GM11168 (cell line): ENCODE results near the gene TAS2R41.

ENCODE experiments used
- in situ Hi-C: fragments of 300-500 bp; cut with MboI; formaldehyde crosslinking; loops from one replicate; pipeline ENCODE4 v1.12.0; 2022; ENCODE audit warnings: low sequenced_read_pairs; ENCODE audit not compliant: unreplicated experiment

Gene TAS2R41, protein sequence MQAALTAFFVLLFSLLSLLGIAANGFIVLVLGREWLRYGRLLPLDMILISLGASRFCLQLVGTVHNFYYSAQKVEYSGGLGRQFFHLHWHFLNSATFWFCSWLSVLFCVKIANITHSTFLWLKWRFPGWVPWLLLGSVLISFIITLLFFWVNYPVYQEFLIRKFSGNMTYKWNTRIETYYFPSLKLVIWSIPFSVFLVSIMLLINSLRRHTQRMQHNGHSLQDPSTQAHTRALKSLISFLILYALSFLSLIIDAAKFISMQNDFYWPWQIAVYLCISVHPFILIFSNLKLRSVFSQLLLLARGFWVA

DNA sequence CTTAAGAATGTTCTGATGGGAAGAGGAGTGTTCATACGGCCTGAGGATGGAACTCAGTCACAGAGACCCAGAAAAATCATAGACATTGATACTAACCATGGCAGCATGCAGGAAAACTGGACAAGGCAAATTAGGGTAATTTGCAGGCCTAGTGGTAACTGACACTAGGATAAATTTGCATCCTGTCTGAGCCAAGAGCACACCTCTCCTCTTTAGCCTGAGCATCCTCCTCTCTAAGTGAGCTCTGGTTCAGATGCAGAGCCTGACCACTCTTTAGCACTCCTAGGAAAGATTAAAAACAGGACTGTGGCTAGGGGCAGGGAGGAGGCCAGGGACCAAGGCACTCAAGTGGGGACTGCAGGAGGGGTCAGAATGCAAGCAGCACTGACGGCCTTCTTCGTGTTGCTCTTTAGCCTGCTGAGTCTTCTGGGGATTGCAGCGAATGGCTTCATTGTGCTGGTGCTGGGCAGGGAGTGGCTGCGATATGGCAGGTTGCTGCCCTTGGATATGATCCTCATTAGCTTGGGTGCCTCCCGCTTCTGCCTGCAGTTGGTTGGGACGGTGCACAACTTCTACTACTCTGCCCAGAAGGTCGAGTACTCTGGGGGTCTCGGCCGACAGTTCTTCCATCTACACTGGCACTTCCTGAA lies at the start of gene TAS2R41:
Gene TAS2R41 (plus strand): TSS at position 373 of the 650 bp plus-strand sequence. CDS start 0 bp downstream, at position 373.
- in situ Hi-C loops: no loop called here

DNA sequence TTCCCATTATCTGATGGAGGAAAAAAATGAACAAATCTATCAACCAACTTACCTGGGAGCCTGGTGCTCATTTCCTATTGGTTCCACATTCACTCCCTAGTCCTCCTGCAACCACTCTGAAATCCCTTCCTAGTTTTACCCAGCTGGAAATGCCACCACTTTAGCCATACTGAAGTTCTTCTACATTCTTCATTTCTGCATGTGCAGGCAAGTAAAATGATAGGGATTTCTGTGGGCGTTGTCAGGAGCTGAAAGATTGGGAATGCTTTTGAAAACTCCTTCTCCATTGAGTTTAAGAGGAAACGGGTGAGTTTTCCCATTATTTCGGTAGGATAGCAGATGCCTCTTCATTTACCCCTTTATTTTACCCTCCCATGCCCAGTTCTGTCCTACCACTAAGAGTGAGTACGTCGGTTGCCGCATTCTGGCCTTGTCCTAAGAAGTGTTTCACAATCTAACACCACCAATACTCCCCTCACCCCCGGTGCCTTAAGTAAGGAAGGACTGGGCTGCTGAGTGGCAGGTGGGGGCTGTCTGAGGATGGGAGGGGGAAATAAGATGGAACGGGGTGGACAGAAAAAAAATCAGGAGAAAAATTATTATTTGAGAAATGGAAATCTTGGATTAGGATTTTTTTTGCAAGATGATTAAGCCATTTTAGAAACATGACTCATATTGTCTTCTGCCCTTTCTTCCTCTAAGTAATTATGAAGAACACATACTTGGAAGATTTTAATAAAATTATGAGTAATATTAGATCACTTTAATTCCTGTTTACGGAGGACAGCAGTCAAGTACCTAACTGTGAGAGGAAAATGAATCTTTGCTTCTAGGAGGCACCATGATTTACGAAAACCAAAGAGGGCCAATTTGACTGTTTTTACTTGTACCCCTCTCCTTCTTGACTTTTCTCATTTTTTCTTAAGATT lies 47.6 kb upstream of the TAS2R41 start:
- in situ Hi-C loops: no loop called here

DNA sequence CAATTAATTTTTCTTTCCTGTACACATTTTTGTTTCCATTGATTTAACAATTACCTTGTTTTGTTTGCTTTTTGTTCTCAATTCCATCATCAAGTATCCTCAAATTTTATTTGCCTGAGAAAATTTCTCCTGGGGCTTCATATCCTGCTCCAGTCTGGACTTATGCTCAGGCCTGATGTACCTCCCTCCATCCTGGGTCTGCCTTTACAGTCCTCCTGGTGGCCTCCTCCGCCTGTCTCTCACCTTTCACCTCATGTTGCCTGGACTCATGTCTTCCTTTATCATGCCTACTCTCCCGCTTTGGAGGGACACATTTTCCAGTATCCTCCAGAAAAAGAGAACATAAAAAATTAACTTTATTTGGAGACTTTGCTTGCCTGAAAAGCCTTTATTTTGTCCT lies 46.6 kb upstream of the TAS2R41 start:
- in situ Hi-C loops: no loop called here

DNA sequence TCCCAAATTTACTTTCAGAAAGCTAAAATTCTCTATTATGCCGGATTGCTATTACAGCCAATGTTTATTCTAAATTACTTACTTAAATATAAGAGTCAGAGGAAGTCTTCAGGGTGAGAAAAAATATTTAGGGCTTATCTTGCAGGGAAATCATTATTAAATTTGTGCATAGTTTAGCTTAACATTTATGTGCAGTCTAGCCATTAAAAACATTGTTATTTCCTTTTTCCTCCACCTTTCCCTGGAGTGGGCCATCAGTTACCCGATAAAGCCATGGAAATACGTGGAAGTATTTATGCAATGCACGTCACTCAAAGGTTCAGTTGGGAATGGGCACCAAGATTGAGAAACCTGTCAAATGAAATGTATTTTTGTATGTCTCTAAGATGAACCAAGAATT lies 43.9 kb upstream of the TAS2R41 start:
- in situ Hi-C loops: no loop called here

DNA sequence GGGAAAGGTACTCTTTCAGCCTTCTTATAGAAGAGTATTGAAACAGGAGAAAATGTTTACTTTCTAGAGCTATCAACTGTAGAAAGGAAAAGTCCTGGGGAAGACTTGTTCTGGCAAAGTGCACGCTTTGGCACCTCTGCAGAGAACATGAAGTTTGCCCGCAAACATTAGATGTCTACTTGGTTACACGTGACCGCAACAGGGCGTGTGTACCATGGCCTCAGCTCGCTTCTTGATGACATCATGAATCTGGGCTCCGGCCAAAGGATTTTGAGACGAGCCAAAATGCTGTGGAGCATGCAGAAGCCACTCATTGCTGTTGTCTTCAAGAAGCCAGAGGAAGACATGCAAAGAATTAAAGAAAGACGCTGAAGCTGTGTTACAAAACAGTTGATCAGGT lies 43.0 kb upstream of the TAS2R41 start:
- in situ Hi-C loops: no loop called here

DNA sequence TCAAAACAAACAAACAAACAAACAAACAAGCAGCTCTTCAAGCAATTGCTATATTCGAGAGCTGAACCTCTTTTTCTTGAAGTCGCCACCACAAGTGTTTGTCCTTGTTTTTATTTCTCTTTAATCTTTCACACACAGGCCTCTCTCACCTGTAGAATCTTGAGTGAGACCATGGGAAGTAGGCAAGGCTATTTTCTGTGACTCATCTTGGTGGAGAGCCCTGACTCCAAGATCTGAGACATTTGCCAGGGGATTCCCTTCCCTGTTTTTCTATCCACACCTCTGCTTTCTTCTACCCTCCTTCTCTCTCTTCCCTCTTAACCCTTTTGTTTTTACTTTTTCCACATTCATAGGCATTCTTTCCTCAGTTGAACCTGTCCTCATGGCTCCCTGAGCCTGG lies 42.4 kb upstream of the TAS2R41 start:
- in situ Hi-C loops: no loop called here

DNA sequence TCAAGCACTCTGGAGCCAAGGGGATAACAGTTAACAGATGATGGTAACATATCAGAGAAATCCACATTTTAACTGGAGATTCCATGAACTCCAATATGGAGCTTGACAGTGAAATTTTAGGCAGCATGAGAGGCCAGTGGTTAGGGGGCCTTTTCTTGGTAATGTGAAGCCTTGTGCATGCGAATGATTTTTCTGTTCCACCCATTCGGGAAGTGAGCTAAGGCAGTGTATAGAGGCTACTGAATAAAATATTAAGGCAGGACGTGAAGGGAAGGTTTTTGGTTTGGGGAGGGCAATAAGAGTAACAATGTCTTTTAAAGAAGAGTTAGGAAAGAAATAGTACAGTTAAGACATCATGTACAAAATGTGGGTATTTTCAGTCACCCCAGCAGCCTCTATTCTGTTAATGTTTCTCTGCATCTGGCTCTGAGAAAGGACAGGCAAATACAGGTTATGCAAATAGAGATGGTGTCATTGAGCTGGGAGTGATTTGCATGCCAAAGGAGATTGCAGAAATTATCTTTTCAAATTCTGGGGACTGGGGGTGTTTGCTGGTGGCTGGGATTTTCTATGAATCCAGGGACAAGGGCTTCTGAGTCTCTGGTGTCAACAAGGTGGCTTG lies 41.2 kb upstream of the TAS2R41 start:
- in situ Hi-C loops: no loop called here

DNA sequence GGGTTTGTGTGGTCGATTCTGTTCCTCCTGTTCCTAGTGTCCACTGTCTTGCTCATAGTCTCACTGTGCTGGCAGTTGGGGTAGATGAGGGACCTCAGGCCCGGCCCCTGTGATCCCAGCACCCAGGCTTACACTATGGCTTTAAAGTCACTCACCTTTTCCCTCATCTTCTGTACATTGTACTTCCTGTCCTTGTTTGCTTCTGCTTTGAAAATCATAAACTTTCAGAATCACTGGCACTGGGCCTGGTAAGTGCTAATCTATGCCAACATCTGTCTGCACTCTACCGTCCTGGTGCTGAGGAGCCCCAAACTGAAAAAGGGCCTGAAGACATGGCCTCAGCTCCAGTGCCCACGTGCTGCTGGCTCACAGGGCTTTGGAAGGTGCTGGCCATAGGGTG lies 40.1 kb upstream of the TAS2R41 start:
- in situ Hi-C loops: no loop called here

DNA sequence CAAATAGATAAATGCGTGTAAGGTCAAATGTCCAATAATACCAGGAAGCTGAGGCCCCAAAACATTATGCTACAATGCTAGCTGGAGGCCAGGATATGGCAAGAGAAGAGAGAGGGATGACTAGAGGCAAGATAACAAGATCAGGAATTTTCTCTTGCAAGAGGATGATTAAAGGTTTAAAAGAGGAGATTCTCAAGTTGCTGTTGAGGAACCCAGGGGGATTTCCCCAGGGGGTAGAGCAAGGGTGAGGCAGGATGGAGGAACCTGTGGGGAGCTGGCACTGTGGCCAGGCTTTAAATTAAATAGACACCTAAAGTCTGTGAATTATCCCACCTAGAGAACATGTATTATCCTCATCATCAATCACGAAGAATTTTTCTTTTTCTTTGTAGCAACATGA lies 37.8 kb upstream of the TAS2R41 start:
- in situ Hi-C loops: no loop called here

DNA sequence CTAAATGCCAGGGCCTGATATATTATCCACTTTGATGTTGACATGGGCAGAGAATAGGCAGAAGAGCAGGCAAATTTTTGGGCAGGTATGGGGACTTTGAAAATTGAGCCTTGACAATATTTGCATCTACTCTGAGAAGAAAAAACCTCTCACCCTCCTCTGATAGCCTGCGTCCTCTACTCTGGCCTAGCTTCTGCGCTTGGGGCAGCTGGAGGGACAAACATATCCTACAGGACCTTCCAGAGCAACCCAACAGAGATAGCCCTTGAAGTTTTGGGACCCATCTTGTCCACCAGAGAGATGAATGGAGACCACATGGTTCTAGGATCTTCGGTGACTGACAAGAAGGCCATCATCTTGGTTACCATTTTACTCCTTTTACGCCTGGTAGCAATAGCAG lies 34.5 kb upstream of the TAS2R41 start, which contains the start of gene TAS2R60:
Gene TAS2R60 (plus strand): TSS at position 301 of the 400 bp plus-strand sequence. CDS start 0 bp downstream, at position 301.
- in situ Hi-C loops: no loop called here

DNA sequence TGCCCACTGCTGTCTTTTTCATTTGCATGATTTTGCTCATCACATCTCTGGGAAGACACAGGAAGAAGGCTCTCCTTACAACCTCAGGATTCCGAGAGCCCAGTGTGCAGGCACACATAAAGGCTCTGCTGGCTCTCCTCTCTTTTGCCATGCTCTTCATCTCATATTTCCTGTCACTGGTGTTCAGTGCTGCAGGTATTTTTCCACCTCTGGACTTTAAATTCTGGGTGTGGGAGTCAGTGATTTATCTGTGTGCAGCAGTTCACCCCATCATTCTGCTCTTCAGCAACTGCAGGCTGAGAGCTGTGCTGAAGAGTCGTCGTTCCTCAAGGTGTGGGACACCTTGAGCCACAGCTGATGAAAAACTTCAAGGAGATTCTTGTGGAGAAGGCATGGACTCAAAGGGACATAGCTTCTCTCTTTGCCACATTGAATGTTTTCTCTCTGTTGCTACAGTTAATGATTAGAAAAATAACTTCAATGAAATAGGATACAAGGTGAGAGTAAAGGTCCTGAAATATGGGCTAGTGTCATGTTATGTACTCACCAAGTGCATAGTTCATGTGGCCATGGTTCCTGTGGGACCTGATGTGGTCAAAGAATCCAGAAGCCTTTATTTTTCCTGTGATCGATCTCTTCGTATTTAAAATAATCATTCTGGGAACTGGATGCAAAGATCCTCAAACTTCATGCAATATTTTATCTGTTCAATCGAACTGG lies 33.5 kb upstream of the TAS2R41 start:
- in situ Hi-C loops: no loop called here

DNA sequence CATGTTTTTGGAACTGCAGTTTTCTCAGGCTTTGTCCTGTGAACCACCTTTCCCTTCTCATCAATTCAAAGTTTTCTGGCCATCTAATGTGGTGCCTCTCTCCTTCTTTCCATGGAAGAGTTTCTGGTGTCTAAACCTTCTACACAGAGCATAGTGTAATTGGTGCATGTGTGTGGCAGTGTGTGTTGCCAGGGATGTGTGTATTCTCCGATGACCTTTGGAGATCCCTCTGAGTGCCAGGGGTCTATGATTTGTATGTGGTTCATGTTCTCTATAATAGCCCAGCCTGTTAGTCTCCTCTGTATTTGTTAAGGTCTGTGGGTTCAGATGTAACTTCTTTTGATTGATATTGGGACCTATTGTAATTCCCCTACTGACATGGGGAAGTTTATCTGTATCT lies 32.9 kb upstream of the TAS2R41 start:
- in situ Hi-C loops: no loop called here

DNA sequence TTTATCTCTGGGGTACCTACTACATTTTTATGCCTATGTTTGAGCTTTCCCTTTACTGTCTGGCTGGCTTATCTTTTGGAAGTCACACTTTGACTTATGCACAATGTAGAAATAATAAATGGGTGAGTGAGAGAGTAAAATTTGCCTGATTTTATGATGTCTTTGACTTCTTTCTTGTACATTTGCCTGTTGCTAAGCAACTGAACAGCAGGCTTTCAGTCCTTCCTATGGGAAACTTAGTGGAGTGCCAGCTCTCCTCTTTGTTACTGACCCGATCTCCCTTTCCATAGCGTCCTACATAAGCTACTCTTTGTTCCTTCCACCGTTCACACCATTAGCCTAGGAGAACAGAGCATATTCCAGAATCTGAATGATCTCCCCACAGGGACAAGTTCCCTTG lies 30.2 kb upstream of the TAS2R41 start:
- in situ Hi-C loops: no loop called here

DNA sequence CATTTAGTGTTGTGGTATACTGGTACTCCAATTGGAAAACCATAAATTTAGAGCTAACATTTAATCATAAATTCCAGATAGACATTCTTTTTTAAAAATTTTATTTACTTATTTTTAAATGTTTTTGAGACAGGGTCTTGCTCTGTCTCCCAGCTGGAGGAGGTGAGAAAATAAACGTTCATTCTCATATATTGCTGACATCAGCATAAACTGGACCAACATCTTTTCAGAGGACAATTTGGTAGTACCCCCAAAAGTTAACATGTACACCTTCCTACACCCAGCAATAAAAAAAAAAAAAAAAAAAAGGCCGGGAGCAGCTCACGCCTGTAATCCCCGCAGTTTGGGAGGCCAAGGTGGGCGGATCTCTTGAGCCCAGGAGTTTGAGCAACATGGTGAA lies 29.2 kb upstream of the TAS2R41 start:
- in situ Hi-C loops: no loop called here

DNA sequence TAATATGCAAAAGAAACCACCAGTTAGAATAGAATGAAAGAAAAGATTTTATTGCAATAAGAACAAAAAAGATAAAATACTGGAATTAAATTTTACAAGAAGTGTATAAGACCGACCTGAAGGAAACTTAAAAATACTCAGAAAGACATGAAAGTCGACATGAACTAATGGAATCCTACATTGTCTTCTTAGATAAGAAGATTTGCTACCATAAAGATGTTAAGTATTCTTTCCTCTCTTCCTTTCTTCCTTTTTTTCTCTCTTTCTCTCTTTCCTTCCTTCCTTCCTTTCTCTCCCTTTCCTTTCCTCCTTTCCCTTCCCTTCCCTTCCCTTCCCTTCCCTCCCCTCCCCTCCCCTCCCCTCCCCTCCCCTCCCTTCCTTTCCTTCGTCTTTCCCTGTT lies 27.9 kb upstream of the TAS2R41 start:
- in situ Hi-C loops: no loop called here

DNA sequence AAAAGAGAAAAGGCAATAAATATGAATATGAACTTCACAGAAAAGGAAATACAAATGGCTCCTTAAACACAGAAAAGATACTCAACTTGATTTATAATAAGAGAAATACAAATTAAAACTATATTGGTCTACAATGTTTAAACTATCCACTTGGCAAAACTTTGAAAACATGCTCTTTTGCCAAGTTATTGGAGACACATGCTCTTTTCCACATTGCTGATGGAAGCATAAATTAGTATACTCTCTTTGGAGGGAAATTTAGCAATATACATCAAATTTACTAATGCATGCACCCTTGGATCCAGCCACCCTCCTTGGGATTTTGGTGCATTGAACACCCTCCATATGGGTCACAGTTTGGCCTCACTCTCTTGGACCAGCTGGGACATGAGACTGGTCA lies 26.6 kb upstream of the TAS2R41 start:
- in situ Hi-C loops: no loop called here

DNA sequence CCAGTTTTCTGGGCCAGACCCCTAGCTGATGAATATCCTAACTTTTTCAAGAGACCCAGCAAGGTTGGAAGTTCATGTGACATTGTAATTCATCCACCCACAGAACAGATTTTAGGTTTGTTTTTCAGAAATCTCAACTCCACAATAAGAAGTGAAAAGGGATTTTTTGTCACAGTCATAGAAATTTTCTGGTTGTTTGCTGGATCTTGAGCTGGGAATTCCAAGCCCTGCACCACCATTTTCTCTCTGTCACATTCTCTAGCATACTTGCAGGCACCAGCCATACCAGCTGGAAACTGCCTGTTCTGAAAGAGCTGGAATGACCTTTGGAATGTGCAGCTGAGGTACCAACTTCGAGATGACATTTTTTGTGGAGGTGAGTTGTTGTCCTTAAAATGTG lies 25.9 kb upstream of the TAS2R41 start:
- in situ Hi-C loops: no loop called here

DNA sequence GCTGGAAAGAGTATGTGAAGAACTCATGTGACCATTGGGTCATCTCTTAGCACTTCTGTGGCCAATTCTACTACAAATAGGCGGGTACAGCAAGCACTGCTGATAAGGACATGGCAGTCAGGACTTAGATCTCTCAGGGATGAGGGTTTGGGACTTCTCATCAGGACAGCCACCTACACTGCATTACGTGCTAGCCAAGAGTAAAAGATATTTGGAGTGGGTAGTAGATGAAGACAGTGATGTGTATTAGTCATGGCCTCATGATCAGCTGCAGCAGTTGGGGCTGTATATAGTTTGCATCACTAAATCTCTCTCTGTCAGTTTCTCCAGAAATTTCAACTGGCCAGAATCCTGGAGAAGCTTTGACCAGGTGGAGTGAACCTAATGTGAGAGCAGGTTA lies 25.2 kb upstream of the TAS2R41 start:
- in situ Hi-C loops: no loop called here

DNA sequence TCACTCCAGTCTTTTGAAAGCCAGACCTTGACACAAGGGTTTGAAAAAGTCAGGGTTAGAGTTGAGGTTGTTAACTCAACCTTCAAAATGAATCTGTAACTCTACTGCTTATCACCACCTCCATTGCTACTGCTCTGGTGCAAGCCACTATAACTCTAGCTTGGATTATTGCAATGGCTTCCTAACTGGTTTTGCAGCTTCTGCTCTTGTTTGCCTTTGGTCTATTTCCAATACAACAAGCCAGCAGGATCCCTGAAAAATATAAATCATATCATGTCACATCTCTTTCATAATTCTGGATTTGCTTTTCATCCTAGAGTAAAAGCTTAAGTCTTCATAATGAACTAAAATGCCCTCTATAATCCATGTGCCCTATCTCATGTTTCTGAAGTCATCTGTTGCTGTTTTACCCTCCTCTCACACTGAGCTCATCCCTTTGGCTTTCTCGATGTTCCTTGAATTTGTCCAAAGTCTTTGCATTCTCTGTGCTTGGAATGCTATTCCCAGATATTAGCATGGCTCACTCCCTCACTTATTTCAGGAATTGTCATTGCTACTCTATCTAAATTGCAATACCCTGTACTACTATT lies 23.5 kb upstream of the TAS2R41 start:
- in situ Hi-C loops: no loop called here
